ENCODE data around the gene ZBTB42. TPM values are rescaled to one million over a fixed set of nuclear protein-coding genes. Genes with fewer than 3 reads are reported as not detected.
A peak's percentile ranks its signal among the peaks of the same experiment; 100 is the strongest.

ZBTB42 gene
- total and polyA plus RNA-seq, 2 of the 13 experiments (the other 11 are each of a cell fraction or from before 2014, with no cell fraction given), result 2.8 to 4.2 TPM

GRCh38 chr14:104766863-104767633, 33.9 kb upstream of the ZBTB42 start (continued):
- TF ChIP-seq KAT2B (IDR thresholded peaks at IDR 0.05; ENCODE audit: borderline replicate concordance, low read depth, low read length), result no peak
- TF ChIP-seq, protein P1, sequence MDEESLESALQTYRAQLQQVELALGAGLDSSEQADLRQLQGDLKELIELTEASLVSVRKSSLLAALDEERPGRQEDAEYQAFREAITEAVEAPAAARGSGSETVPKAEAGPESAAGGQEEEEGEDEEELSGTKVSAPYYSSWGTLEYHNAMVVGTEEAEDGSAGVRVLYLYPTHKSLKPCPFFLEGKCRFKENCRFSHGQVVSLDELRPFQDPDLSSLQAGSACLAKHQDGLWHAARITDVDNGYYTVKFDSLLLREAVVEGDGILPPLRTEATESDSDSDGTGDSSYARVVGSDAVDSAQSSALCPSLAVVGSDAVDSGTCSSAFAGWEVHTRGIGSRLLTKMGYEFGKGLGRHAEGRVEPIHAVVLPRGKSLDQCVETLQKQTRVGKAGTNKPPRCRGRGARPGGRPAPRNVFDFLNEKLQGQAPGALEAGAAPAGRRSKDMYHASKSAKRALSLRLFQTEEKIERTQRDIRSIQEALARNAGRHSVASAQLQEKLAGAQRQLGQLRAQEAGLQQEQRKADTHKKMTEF (CRISPR knock-in tag; IDR thresholded peaks at IDR 0.05), result peak; percentile 63
- no peak for TF ChIP-seq ZBTB7A (CRISPR knock-in tag; IDR thresholded peaks at IDR 0.05)
- TF ChIP-seq, protein P2, sequence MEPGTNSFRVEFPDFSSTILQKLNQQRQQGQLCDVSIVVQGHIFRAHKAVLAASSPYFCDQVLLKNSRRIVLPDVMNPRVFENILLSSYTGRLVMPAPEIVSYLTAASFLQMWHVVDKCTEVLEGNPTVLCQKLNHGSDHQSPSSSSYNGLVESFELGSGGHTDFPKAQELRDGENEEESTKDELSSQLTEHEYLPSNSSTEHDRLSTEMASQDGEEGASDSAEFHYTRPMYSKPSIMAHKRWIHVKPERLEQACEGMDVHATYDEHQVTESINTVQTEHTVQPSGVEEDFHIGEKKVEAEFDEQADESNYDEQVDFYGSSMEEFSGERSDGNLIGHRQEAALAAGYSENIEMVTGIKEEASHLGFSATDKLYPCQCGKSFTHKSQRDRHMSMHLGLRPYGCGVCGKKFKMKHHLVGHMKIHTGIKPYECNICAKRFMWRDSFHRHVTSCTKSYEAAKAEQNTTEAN (CRISPR knock-in tag; conservative IDR thresholded peaks at IDR 0.05), result peak; percentile 44; the same call in 1 of the 2 replicates
- no peak for TF ChIP-seq ZNF264 (CRISPR knock-in tag; IDR thresholded peaks at IDR 0.05)
- TF ChIP-seq, protein P3, sequence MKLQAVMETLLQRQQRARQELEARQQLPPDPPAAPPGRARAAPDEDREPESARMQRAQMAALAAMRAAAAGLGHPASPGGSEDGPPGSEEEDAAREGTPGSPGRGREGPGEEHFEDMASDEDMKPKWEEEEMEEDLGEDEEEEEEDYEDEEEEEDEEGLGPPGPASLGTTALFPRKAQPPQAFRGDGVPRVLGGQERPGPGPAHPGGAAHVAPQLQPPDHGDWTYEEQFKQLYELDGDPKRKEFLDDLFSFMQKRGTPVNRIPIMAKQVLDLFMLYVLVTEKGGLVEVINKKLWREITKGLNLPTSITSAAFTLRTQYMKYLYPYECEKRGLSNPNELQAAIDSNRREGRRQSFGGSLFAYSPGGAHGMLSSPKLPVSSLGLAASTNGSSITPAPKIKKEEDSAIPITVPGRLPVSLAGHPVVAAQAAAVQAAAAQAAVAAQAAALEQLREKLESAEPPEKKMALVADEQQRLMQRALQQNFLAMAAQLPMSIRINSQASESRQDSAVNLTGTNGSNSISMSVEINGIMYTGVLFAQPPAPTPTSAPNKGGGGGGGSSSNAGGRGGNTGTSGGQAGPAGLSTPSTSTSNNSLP (IDR thresholded peaks at IDR 0.05; ENCODE audit: low read depth, low read length), result no peak; the same call in 1 of the 2 replicates
- 0 out of 2 replicates have a peak, but pooled peaks have one; percentile 21 for TF ChIP-seq TFDP2 (CRISPR knock-in tag; IDR thresholded peaks at IDR 0.05)
- TF ChIP-seq ZNF678 (CRISPR knock-in tag; IDR thresholded peaks at IDR 0.05), result no peak
- TF ChIP-seq BHLHE40 (IDR thresholded peaks at IDR 0.05; ENCODE audit: low read length), result peak; percentile 21; the same call in 1 of the 2 replicates
- 0 out of 2 replicates have a peak, but pooled peaks have one; percentile 75 for TF ChIP-seq BORCS8-MEF2B (CRISPR knock-in tag; IDR thresholded peaks at IDR 0.05)
- TF ChIP-seq, protein P4, sequence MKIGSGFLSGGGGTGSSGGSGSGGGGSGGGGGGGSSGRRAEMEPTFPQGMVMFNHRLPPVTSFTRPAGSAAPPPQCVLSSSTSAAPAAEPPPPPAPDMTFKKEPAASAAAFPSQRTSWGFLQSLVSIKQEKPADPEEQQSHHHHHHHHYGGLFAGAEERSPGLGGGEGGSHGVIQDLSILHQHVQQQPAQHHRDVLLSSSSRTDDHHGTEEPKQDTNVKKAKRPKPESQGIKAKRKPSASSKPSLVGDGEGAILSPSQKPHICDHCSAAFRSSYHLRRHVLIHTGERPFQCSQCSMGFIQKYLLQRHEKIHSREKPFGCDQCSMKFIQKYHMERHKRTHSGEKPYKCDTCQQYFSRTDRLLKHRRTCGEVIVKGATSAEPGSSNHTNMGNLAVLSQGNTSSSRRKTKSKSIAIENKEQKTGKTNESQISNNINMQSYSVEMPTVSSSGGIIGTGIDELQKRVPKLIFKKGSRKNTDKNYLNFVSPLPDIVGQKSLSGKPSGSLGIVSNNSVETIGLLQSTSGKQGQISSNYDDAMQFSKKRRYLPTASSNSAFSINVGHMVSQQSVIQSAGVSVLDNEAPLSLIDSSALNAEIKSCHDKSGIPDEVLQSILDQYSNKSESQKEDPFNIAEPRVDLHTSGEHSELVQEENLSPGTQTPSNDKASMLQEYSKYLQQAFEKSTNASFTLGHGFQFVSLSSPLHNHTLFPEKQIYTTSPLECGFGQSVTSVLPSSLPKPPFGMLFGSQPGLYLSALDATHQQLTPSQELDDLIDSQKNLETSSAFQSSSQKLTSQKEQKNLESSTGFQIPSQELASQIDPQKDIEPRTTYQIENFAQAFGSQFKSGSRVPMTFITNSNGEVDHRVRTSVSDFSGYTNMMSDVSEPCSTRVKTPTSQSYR (CRISPR knock-in tag; IDR thresholded peaks at IDR 0.05; ENCODE audit: borderline replicate concordance), result no peak
- no peak; the same call in 1 of the 2 replicates for TF ChIP-seq CHD2 (IDR thresholded peaks at IDR 0.05; ENCODE audit: low read depth, low read length)
- no peak for TF ChIP-seq RARG (CRISPR knock-in tag; IDR thresholded peaks at IDR 0.05; ENCODE audit: low read depth)
- TF ChIP-seq, protein P5, sequence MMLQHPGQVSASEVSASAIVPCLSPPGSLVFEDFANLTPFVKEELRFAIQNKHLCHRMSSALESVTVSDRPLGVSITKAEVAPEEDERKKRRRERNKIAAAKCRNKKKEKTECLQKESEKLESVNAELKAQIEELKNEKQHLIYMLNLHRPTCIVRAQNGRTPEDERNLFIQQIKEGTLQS (CRISPR knock-in tag; IDR thresholded peaks at IDR 0.05), result peak; percentile 24; the same call in 1 of the 2 replicates
- TF ChIP-seq GATAD2A (CRISPR knock-in tag; IDR thresholded peaks at IDR 0.05), result peak; percentile 43; the same call in 1 of the 2 replicates
- no peak for TF ChIP-seq KLF13 (CRISPR knock-in tag; IDR thresholded peaks at IDR 0.05)
- TF ChIP-seq HNRNPK (IDR thresholded peaks at IDR 0.05; ENCODE audit: low read depth, low read length, poor library complexity, severe bottlenecking), result no peak
- TF ChIP-seq ZNF256 (CRISPR knock-in tag; conservative IDR thresholded peaks at IDR 0.05), result no peak; the same call in 1 of the 2 replicates

All from HepG2 (cell line).